Neural progenitor cell (in vitro differentiated cells): ENCODE measurements around the gene ZNF521. TPM values are rescaled to one million over a fixed set of nuclear protein-coding genes. Genes with fewer than 3 reads are reported as not detected.

Experiments used
- DNase-seq: peaks from one replicate; pipeline ENCODE4 v3.0.0-alpha.2; 2016; ENCODE audit warnings: low spot score
- H2AFZ ChIP-seq: fragments of 200-600 bp; sonication (generic); replicated peaks from 2 replicates; pipeline ENCODE4 v1.6.1; 2016; ENCODE audit warnings: antibody characterized with exemption
- H3F3A ChIP-seq: fragments of 200-600 bp; sonication (generic); 2 replicates; pipeline ENCODE4 v1.6.1; 2016; ENCODE audit warnings: antibody characterized with exemption, low read depth
- H3K27ac ChIP-seq: fragments of 200-600 bp; sonication (generic); 2 replicates; pipeline ENCODE4 v1.5.1; 2016; ENCODE audit warnings: mild to moderate bottlenecking
- H3K27me3 ChIP-seq: fragments of 200-600 bp; sonication (generic); 2 replicates; pipeline ENCODE4 v1.6.1; 2016; ENCODE audit warnings: mild to moderate bottlenecking, moderate library complexity
- H3K36me3 ChIP-seq: fragments of 200-600 bp; sonication (generic); 2 replicates; pipeline ENCODE4 v1.5.1; 2016
- H3K4me1 ChIP-seq: fragments of 200-600 bp; sonication (generic); 2 replicates; pipeline ENCODE4 v1.6.1; 2016; ENCODE audit warnings: mixed run types
- H3K4me2 ChIP-seq: fragments of 200-600 bp; sonication (generic); 2 replicates; pipeline ENCODE4 v1.6.1; 2016
- H3K4me3 ChIP-seq: fragments of 200-600 bp; sonication (generic); 2 replicates; pipeline ENCODE4 v1.5.1; 2016
- H3K79me2 ChIP-seq: fragments of 200-600 bp; sonication (generic); 2 replicates; pipeline ENCODE4 v1.6.1; 2016; ENCODE audit warnings: low read depth
- H3K9ac ChIP-seq: fragments of 200-600 bp; sonication (generic); 2 replicates; pipeline ENCODE4 v1.6.1; 2016
- H3K9me3 ChIP-seq: fragments of 200-600 bp; sonication (generic); 2 replicates; pipeline ENCODE4 v1.5.1; 2016; ENCODE audit warnings: low read depth
- H4K20me1 ChIP-seq: fragments of 200-600 bp; sonication (generic); 2 replicates; pipeline ENCODE4 v1.6.1; 2016; ENCODE audit warnings: low read depth
- H3K27ac Mint-ChIP-seq: 3 replicates; pipeline ENCODE4 v1.8.0; 2021; ENCODE audit warnings: mixed read lengths
- H3K27me3 Mint-ChIP-seq: 2 replicates; pipeline ENCODE4 v1.8.0; 2022; ENCODE audit warnings: low read depth, mild to moderate bottlenecking, inconsistent platforms, moderate library complexity, mixed read lengths; ENCODE audit not compliant: insufficient read depth
- H3K36me3 Mint-ChIP-seq: 3 replicates; pipeline ENCODE4 v1.8.0; 2021; ENCODE audit warnings: mixed read lengths
- H3K4me1 Mint-ChIP-seq: 3 replicates; pipeline ENCODE4 v1.8.0; 2021; ENCODE audit warnings: mixed read lengths
- H3K4me3 Mint-ChIP-seq: 3 replicates; pipeline ENCODE4 v1.8.0; 2021; ENCODE audit warnings: mild to moderate bottlenecking, moderate library complexity, mixed read lengths
- H3K9me3 Mint-ChIP-seq: 3 replicates; pipeline ENCODE4 v1.8.0; 2020; ENCODE audit warnings: mixed read lengths
- EZH2 ChIP-seq: fragments of 200-600 bp; sonication (generic); IDR thresholded peaks from 2 replicates; pipeline ENCODE4 v1.6.1; 2017; ENCODE audit warnings: antibody characterized with exemption, mild to moderate bottlenecking, moderate library complexity
- EZH2phosphoT487 ChIP-seq: fragments of 200-600 bp; sonication (generic); IDR thresholded peaks from 2 replicates; pipeline ENCODE4 v1.6.1; 2017; ENCODE audit warnings: antibody characterized with exemption
- total RNA-seq: library from RNA; depleted of rRNA; stranded (reverse); fragments of >200 nt; gene quantifications from 2 replicates; pipeline ENCODE4 v1.2.3, GENCODE V29; 2015; ENCODE audit warnings: low replicate concordance
- TF ChIP-seq, protein P1 (sequence below): fragments of 200-600 bp; sonication (generic); IDR thresholded peaks from 2 replicates; pipeline ENCODE4 v1.5.1; 2017; ENCODE audit warnings: antibody characterized with exemption, mild to moderate bottlenecking

Gene ZNF521
- total RNA-seq, 1 donor from 2014 or later: 136 TPM

DNA sequence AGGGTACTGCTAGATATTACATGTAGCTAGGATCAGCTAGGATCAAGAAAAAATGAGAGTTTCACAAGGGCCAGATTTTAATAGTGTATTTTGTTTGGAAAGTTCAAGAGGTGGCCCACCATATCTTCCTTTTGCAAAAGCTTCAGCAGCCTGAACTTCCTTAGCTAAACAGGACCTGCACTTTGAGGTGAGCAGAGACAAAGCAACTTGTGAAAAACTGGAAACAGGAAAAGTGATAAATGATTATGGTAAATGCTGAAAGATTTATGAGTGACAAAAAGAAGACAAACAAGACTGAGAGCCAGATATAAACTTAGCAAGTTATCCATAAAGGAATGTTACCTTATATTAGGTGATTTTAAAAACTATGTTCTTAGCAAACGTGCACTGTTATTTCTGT, 123.6 kb downstream of the ZNF521 start:
- H3K4me1 Mint-ChIP-seq: peaks cover 43% of the 10 kb centered on the region
- no peak overlapping the region for H2AFZ ChIP-seq
- H3K4me3 ChIP-seq: no peak overlapping the region
- no peak overlapping the region for H3K4me2 ChIP-seq
- no peaks in the 10 kb centered on the region for H3K27me3 Mint-ChIP-seq
- no peaks in the 10 kb centered on the region for H3K27me3 ChIP-seq
- H3K4me3 Mint-ChIP-seq: no peak overlapping the region
- peaks cover 17% of the 10 kb centered on the region for H3K36me3 ChIP-seq
- peaks cover 58% of the 10 kb centered on the region for H3K36me3 Mint-ChIP-seq
- no peak for DNase-seq
- no peak overlapping the region for H3K27ac ChIP-seq
- H3K9me3 ChIP-seq: no peaks in the 10 kb centered on the region
- H4K20me1 ChIP-seq: peaks cover 96% of the 10 kb centered on the region
- peaks cover 82% of the 10 kb centered on the region for H3K79me2 ChIP-seq
- H3K27ac Mint-ChIP-seq: no peak overlapping the region
- no peaks in the 10 kb centered on the region for H3K9me3 Mint-ChIP-seq
- no peak overlapping the region for H3K9ac ChIP-seq
- peaks cover 7% of the 10 kb centered on the region for H3K4me1 ChIP-seq
- no peaks in the 10 kb centered on the region for H3F3A ChIP-seq
- TF ChIP-seq EZH2 (no peak), EZH2phosphoT487 (no peak)
- TF ChIP-seq, protein P1, sequence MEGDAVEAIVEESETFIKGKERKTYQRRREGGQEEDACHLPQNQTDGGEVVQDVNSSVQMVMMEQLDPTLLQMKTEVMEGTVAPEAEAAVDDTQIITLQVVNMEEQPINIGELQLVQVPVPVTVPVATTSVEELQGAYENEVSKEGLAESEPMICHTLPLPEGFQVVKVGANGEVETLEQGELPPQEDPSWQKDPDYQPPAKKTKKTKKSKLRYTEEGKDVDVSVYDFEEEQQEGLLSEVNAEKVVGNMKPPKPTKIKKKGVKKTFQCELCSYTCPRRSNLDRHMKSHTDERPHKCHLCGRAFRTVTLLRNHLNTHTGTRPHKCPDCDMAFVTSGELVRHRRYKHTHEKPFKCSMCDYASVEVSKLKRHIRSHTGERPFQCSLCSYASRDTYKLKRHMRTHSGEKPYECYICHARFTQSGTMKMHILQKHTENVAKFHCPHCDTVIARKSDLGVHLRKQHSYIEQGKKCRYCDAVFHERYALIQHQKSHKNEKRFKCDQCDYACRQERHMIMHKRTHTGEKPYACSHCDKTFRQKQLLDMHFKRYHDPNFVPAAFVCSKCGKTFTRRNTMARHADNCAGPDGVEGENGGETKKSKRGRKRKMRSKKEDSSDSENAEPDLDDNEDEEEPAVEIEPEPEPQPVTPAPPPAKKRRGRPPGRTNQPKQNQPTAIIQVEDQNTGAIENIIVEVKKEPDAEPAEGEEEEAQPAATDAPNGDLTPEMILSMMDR: no peak

DNA sequence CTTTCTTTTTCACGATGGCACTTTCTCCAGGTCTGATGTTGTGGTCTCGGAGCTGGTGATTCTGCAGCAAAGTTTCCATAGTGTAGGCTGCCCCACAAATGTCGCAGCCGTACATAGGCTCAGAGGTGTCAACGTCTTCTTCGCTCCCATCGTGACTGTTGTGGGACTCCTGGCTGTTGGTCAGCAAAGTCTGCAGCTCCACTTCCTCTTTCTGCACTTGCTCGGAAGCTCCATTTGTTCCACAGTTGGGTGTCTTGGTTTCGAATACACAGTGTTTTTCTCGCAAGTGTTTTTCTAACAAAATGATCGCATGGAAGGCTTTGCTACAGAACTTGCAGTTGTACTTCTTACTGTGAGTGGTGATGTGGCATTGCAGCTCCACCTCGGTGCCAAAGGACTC, 126.8 kb downstream of the ZNF521 start:
- Histone ChIP-seq H3K79me2 (peaks cover 86% of the 10 kb centered on the region), H3K9me3 (no peaks in the 10 kb centered on the region), H4K20me1 (peaks cover 98% of the 10 kb centered on the region), H3K27ac (no peak overlapping the region), H3F3A (no peaks in the 10 kb centered on the region), H3K9ac (no peak overlapping the region), H2AFZ (no peak overlapping the region), H3K27me3 (no peaks in the 10 kb centered on the region), H3K4me2 (no peak overlapping the region), H3K4me1 (peaks cover 13% of the 10 kb centered on the region), H3K36me3 (peaks cover 37% of the 10 kb centered on the region), H3K4me3 (no peak overlapping the region)
- peaks cover 37% of the 10 kb centered on the region for H3K4me1 Mint-ChIP-seq
- H3K9me3 Mint-ChIP-seq: no peaks in the 10 kb centered on the region
- H3K27ac Mint-ChIP-seq: no peak overlapping the region
- peaks cover 72% of the 10 kb centered on the region for H3K36me3 Mint-ChIP-seq
- TF ChIP-seq, protein P1: no peak
- no peak for TF ChIP-seq EZH2
- no peaks in the 10 kb centered on the region for H3K27me3 Mint-ChIP-seq
- no peak overlapping the region for H3K4me3 Mint-ChIP-seq
- DNase-seq: no peak

DNA sequence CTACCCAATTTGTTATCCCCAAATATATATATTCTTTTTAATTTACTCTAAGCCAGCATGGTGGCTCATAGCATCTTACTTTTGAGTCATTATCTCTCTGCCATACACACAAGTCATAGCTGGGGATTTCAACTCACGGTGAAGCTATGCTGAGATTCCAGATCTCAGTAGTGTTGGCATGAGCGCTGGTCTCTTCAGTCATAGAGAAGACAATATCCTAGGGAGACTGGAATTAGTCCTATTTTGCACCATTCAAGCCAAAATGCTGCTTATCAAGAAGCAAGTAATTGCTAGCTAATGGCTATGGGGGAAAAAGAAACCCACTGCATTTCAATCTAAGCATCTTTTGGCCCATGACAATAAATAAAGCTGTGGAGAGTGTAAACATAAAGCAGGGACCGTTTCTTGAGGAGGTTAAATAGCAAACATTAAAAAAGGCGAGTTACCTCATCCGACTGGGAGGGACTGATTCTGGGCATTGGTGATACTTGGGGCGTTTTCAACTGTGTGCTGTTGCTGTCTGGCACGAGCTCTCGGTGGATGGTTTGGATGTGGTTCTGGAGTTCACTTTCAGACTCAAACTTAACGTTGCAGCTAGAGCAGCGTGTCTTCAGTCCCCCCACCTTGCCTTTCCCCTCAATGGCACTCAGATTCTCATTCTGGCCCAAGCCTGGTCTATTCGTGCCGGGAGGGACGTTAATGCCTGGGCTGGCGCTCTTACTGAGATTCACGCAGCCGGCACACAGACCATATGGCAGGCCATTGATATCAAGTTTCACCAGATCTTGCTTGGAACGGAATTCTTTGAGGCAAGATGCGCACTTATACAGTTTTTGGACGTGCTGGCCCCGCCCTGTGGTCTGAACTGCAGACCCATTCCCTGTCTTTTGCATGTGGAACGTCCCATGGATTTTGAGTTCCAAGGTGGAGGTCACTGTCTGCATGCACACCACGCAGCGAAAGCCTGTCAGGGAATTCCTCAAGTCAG, 127.8 kb downstream of the ZNF521 start:
- H3K4me3 Mint-ChIP-seq: no peak overlapping the region
- no peak for TF ChIP-seq EZH2phosphoT487
- no peaks in the 10 kb centered on the region for H3K9me3 ChIP-seq
- H3K4me1 Mint-ChIP-seq: peaks cover 37% of the 10 kb centered on the region
- peaks cover 86% of the 10 kb centered on the region for H3K79me2 ChIP-seq
- H3K27me3 ChIP-seq: no peaks in the 10 kb centered on the region
- no peak overlapping the region for H2AFZ ChIP-seq
- no peak for DNase-seq
- no peak overlapping the region for H3K4me2 ChIP-seq
- H3K4me3 ChIP-seq: no peak overlapping the region
- peak overlapping the region; percentile 5 for H3K27ac Mint-ChIP-seq
- H3K27me3 Mint-ChIP-seq: no peaks in the 10 kb centered on the region
- H3F3A ChIP-seq: no peaks in the 10 kb centered on the region
- peaks cover 37% of the 10 kb centered on the region for H3K36me3 ChIP-seq
- no peaks in the 10 kb centered on the region for H3K9me3 Mint-ChIP-seq
- H3K4me1 ChIP-seq: peaks cover 13% of the 10 kb centered on the region
- H4K20me1 ChIP-seq: peaks cover 98% of the 10 kb centered on the region
- H3K9ac ChIP-seq: no peak overlapping the region
- no peak overlapping the region for H3K27ac ChIP-seq
- peaks cover 75% of the 10 kb centered on the region for H3K36me3 Mint-ChIP-seq

DNA sequence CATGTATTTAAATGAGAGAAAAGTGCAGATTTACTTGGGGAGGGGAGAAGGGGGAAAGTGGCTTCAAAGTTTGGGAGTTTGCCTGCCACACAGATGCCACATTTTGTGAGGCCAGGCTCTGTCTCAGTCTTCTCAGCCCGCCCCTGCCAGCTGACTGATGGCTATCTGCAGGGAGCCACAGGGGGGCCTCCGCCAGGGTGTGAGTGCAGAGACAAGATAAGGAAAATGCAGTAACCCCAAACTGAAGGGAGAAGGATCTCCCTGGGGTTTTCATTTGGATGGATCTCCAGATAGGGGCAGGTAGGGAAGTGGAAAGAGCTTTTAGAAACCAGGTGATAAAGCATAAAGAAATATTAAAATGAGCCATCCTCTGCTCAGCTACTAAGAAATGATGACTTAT, 128.8 kb downstream of the ZNF521 start:
- H3K36me3 Mint-ChIP-seq: peaks cover 75% of the 10 kb centered on the region
- no peak overlapping the region for H3K4me3 Mint-ChIP-seq
- TF ChIP-seq, protein P1: no peak
- TF ChIP-seq EZH2 (no peak), EZH2phosphoT487 (no peak)
- H3K4me1 Mint-ChIP-seq: peaks cover 35% of the 10 kb centered on the region
- H3K9me3 Mint-ChIP-seq: no peaks in the 10 kb centered on the region
- Histone ChIP-seq H3K27ac (no peak overlapping the region), H3K4me3 (no peak overlapping the region), H3K27me3 (no peaks in the 10 kb centered on the region), H3K79me2 (peaks cover 85% of the 10 kb centered on the region), H3K36me3 (peaks cover 33% of the 10 kb centered on the region), H3K9ac (no peak overlapping the region), H3F3A (no peaks in the 10 kb centered on the region), H3K4me2 (peak overlapping the region; percentile 4), H2AFZ (no peak overlapping the region), H3K4me1 (peaks cover 13% of the 10 kb centered on the region), H4K20me1 (peaks cover 97% of the 10 kb centered on the region), H3K9me3 (no peaks in the 10 kb centered on the region)
- peak overlapping the region; percentile 2 for H3K27ac Mint-ChIP-seq
- peak; percentile 60 for DNase-seq
- no peaks in the 10 kb centered on the region for H3K27me3 Mint-ChIP-seq
